ENCODE results near the gene KRTAP2-4.
"Not testable (repeated sequence)": the region's sequence is repeated elsewhere in the genome, so short reads cannot be mapped to it uniquely, and the experiment has no call there.

The KRTAP2-4 gene

DNA sequence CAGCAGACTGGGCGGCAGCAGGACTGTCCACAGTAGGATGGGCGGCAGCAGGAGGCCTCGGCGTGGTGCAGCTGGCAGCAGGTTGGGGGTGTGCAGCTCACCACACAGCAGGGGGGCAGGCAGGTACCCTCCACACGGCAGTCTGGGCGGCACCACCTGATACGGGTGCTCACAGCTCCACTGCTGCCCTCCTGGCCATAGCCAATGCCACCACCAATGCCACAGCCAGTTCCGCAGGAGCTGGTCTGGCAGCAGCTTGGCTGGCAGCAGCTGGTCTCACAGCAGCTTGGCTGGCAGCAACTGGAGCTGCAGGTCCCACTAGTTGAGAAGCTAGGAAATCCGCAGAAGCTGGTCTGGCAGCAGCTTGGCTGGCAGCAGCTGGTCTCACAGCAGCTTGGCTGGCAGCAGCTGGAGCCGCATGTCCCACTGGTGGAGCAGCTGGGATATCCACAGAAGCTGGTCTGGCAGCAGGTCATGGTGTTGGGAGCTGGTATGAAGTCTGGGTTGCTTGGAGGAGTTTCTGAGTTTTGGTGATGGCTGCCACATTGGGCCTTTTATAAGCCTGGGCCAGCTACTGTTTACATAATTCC lies 31.2 kb downstream of the KRTAP2-4 start, which contains the start of gene KRTAP1-3:
KRTAP1-3 (minus strand) TSS at position 529 of the 590 bp plus-strand sequence; CDS start at position 476, 53 bp downstream.
- not testable (repeated sequence) for DNase-seq

DNA sequence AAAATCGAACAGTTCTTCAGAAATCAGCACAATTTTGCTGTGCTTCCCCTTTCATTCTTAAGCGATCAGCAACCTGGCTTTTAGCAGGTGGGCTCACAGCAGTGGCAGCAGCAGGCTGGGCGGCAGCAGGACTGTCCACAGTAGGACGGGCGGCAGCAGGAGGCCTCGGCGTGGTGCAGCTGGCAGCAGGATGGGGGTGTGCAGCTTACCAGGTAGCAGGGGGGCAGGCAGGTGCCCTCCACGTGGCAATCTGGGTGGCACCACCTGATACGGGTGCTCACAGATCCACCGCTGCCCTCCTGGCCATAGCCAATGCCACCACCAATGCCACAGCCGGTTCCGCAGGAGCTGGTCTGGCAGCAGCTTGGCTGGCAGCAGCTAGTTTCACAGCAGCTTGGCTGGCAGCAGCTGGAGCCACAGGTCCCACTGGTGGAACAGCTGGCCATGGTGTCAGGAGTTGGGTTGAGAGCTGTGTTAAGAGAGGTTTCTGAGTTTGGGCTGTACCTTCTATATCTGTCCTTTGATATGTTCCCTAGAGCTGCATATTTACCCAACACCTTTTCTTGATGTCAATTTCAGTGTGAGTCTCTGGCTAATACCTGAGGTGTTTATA lies 35.9 kb downstream of the KRTAP2-4 start, which contains the start of gene KRTAP1-4:
KRTAP1-4 (minus strand) TSS at position 563 of the 613 bp plus-strand sequence; CDS start at position 446, 117 bp downstream.
- no peak for DNase-seq

DNA sequence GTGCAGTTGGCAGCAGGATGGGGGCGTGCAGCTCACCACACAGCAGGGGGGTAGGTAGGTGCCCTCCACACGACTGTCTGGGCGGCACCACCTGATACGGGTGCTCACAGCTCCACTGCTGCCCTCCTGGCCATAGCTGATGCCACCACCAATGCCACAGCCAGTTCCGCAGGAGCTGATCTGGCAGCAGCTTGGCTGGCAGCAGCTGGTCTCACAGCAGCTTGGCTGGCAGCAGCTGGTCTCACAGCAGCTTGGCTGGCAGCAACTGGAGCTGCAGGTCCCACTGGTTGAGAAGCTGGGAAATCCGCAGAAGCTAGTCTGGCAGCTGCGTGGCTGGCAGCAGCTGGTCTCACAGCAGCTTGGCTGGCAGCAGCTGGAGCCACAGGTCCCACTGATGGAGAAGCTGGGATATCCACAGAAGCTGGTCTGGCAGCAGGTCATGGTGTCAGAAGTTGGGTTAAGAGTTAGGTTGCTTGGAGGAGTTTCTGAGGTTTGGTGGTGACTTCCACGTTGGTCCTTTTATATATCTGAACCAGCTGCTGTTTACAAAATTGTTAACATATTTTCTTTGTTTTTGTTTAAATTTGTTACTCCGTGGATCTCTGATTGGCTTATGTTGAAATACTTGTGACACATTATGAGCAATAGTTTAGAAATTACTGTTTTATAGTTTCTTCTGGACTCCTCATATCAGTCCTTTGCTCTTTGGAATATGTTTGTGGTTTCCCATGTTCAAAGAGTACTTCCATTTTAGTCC lies 38.8 kb downstream of the KRTAP2-4 start, which contains the start of gene KRTAP1-5:
KRTAP1-5 (minus strand) TSS at position 494 of the 757 bp plus-strand sequence; CDS start at position 441, 53 bp downstream.
- no peak for DNase-seq

DNA sequence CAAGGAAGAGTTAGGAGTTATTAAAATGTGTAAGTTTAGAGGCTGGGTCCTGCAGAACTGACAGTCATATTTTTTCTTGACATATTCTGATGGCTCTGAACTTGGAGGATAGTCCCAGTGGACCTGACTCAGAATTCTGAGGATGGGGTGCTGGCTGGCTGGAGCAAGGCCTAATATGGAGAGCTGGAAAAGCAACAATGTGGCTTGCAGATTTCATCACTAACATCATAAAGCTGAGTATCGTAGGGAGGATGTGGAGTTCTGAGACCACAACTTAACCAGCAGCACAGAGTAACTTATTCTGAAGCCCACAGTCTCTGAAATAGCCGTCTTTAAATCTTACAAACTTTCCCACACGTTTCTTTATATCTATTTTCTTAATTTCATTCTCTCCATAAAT lies 41.0 kb downstream of the KRTAP2-4 start:
- no peak for DNase-seq

DNA sequence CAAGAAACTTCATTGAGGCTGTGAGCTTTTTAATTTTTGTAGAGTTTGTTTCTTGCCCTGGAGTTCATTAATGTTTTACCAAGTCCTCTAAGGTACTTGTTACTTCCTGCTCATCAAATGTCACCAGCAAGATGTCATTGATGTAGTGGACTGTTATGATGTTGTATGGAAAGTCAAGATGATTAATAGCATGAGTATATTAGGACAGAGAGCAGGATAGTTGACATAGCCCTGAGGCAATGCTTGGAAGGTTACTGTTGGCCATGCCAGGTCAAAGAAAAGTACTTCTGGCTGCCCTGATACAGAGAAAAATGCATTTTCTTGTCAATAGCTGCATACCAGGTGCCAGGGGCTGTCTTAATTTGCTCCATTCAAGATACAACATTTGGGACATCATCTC lies 45.3 kb downstream of the KRTAP2-4 start:
- no peak for DNase-seq

DNA sequence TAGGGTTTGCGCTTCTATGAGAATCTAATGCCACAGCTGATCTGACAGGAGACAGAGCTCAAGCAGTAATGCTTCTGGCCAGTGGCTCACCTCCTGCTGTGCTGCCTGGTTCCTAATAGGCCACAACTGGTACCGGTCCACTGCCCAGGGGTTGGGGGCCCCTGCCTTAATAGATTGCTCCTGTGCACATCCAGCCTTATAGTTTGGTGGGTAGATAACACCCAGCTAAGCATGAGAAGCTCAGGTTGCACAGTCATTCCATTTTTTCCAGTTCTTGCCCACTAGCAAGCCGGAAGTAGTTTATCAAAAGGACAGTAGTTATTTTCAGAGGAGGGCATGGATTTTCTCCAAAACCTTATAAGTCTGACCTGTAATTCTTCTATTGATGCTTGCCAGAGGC lies 46.3 kb downstream of the KRTAP2-4 start:
- DNase-seq: no peak

DNA sequence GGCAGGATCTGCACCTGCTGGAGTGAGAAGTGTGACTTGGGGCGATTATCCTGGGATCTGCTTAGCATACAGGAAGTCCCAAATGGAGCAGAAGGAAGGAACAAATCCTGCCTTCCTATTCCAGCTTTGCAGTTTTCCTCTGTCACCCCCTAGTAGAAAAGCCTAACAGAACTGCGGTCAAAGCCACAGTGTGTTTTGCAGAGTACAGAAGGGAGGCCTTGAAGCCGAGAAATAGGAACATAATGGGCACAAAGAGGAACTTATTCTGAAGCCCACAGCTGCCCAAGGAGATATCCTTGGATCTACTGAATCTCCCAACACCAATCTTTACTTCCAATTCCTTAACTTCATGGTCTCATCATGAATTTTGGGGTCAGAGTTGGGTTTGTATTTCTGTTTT lies 47.1 kb downstream of the KRTAP2-4 start:
- DNase-seq: no peak

DNA sequence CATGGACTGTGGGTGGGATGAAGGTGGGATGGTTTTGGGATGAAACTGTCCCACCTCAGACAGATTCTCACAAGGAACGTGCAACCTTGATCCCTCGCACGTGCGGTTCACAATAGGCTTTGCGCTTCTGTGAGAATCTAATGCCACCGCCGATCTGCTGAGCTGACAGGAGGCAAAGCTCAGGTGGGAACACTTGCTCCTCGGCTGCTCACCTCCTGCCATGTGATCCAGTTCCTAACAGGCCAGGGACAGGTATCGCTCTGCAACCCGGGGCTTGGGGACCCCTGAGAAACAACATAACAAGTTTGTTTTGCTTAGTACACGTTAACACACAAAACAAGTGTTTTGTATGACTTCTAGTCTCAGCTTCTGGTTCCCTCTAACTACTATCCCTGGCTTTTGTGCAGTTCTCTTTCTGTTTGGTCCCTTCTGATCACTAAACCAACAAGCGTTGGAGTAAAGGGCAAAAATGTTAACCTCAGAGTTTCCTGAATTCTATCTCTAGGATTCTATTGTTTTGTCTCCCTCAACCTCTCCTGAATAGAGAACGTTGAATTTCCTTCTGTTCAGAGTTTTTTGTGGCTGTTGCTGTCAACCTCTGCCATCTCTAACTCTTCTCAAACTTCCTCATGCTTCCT lies 49.0 kb downstream of the KRTAP2-4 start:
- DNase-seq: no peak

DNA sequence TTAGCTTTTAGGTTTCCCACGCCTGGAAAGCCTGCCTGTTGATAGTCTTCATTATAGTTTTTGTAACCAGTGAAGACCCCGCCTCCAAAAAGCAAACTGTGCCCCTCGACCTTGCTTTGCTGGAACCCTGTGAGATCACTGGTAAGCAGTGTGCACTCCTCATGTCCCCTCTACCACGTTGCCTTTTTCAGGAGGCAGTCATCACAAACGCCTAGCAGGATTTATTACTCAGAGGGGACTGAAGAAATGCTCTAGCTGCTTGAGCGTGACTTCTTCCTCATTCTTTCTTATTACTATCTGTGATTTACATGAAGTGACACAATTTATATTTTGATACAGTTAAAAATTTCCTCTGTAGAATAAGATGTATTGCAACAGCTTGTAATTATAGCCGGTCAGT lies 50.2 kb downstream of the KRTAP2-4 start:
- no peak for DNase-seq
